ENCODE measurements around the gene CREB5. TPM values are rescaled to one million over a fixed set of nuclear protein-coding genes. Genes with fewer than 3 reads are reported as not detected.

Gene CREB5
- polyA plus RNA-seq, 1 donor from 2014 or later: 3.7 TPM

GRCh38 chr7:28465697-28466096, 53.4 kb downstream of the CREB5 start:
- Histone ChIP-seq H3F3A (ENCODE audit: insufficient read depth, low read length, poor library complexity, severe bottlenecking) (no peaks in the 10 kb centered on the region), H3K4me3 (ENCODE audit: low read length) (no peak overlapping the region), H2AFZ (ENCODE audit: low read depth, low read length) (no peak overlapping the region), H3K27ac (ENCODE audit: low read length) (no peak overlapping the region), H4K20me1 (ENCODE audit: insufficient read depth) (no peaks in the 10 kb centered on the region), H3K9me3 (ENCODE audit: low read length) (no peaks in the 10 kb centered on the region), H3K79me2 (replicated peaks; ENCODE audit: insufficient read depth, low read length) (peaks cover 9% of the 10 kb centered on the region), H3K9me2 (ENCODE audit: insufficient read depth, low read length) (no peaks in the 10 kb centered on the region), H3K27me3 (ENCODE audit: insufficient read depth, low read depth, low read length) (no peaks in the 10 kb centered on the region), H3K9ac (ENCODE audit: low read length) (no peak overlapping the region), H3K36me3 (ENCODE audit: insufficient read depth, low read length) (no peaks in the 10 kb centered on the region), H3K4me2 (ENCODE audit: low read length) (no peak overlapping the region)
- TF ChIP-seq, protein P1, sequence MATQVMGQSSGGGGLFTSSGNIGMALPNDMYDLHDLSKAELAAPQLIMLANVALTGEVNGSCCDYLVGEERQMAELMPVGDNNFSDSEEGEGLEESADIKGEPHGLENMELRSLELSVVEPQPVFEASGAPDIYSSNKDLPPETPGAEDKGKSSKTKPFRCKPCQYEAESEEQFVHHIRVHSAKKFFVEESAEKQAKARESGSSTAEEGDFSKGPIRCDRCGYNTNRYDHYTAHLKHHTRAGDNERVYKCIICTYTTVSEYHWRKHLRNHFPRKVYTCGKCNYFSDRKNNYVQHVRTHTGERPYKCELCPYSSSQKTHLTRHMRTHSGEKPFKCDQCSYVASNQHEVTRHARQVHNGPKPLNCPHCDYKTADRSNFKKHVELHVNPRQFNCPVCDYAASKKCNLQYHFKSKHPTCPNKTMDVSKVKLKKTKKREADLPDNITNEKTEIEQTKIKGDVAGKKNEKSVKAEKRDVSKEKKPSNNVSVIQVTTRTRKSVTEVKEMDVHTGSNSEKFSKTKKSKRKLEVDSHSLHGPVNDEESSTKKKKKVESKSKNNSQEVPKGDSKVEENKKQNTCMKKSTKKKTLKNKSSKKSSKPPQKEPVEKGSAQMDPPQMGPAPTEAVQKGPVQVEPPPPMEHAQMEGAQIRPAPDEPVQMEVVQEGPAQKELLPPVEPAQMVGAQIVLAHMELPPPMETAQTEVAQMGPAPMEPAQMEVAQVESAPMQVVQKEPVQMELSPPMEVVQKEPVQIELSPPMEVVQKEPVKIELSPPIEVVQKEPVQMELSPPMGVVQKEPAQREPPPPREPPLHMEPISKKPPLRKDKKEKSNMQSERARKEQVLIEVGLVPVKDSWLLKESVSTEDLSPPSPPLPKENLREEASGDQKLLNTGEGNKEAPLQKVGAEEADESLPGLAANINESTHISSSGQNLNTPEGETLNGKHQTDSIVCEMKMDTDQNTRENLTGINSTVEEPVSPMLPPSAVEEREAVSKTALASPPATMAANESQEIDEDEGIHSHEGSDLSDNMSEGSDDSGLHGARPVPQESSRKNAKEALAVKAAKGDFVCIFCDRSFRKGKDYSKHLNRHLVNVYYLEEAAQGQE (IDR thresholded peaks at IDR 0.05; ENCODE audit: borderline replicate concordance): no peak
- no peak for TF ChIP-seq CTCF (IDR thresholded peaks at IDR 0.05; ENCODE audit: poor library complexity, severe bottlenecking)
- TF ChIP-seq TAF1 (IDR thresholded peaks at IDR 0.05; ENCODE audit: low read depth): no peak
- no peak for TF ChIP-seq EZH2 (IDR thresholded peaks at IDR 0.05; ENCODE audit: borderline replicate concordance, insufficient read depth, low read length, poor library complexity, severe bottlenecking)
- no peak for TF ChIP-seq MXI1 (conservative IDR thresholded peaks at IDR 0.05; ENCODE audit: poor library complexity, severe bottlenecking)
- TF ChIP-seq RAD21 (conservative IDR thresholded peaks at IDR 0.05): no peak
- no peak for TF ChIP-seq EP300 (conservative IDR thresholded peaks at IDR 0.05; ENCODE audit: poor library complexity, severe bottlenecking)
- no peak for TF ChIP-seq SMC3 (conservative IDR thresholded peaks at IDR 0.05; ENCODE audit: poor library complexity)
- TF ChIP-seq POLR2AphosphoS5 (IDR thresholded peaks at IDR 0.05): no peak

DNA sequence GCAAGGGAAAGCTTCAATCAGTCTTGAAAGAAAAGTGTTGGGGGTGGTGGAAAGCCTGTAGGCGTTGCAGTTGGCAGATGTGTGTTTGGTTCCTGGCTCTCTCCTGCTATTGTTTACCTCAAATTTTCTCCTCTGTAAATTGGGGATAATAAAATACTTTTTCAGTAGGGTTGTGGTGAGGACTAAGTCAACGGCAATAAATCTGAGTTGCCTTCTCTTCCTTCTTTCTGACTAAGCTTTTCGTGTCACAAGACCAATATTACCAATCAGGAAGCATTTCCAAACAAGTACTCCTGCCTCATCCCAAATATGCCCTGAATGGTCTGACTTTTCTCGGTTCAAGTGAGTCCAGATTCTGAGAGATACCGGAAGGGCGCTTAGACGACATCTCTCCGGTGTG, 54.0 kb downstream of the CREB5 start:
- Histone ChIP-seq H4K20me1 (ENCODE audit: insufficient read depth) (no peaks in the 10 kb centered on the region), H3K27ac (ENCODE audit: low read length) (no peak overlapping the region), H3K9me2 (ENCODE audit: insufficient read depth, low read length) (no peaks in the 10 kb centered on the region), H3F3A (ENCODE audit: insufficient read depth, low read length, poor library complexity, severe bottlenecking) (no peaks in the 10 kb centered on the region), H3K9ac (ENCODE audit: low read length) (no peak overlapping the region), H3K4me3 (ENCODE audit: low read length) (no peak overlapping the region), H3K4me2 (ENCODE audit: low read length) (no peak overlapping the region), H3K79me2 (replicated peaks; ENCODE audit: insufficient read depth, low read length) (peaks cover 9% of the 10 kb centered on the region), H3K36me3 (ENCODE audit: insufficient read depth, low read length) (no peaks in the 10 kb centered on the region), H3K9me3 (ENCODE audit: low read length) (no peaks in the 10 kb centered on the region), H2AFZ (ENCODE audit: low read depth, low read length) (no peak overlapping the region), H3K27me3 (ENCODE audit: insufficient read depth, low read depth, low read length) (no peaks in the 10 kb centered on the region)
- no peak for TF ChIP-seq TAF1 (IDR thresholded peaks at IDR 0.05; ENCODE audit: low read depth)
- no peak for TF ChIP-seq CTCF (IDR thresholded peaks at IDR 0.05; ENCODE audit: poor library complexity, severe bottlenecking)
- no peak for TF ChIP-seq SMC3 (conservative IDR thresholded peaks at IDR 0.05; ENCODE audit: poor library complexity)
- TF ChIP-seq MXI1 (conservative IDR thresholded peaks at IDR 0.05; ENCODE audit: poor library complexity, severe bottlenecking): no peak
- no peak for TF ChIP-seq POLR2AphosphoS5 (IDR thresholded peaks at IDR 0.05)
- no peak for TF ChIP-seq EP300 (conservative IDR thresholded peaks at IDR 0.05; ENCODE audit: poor library complexity, severe bottlenecking)
- TF ChIP-seq, protein P1 (IDR thresholded peaks at IDR 0.05; ENCODE audit: borderline replicate concordance): no peak
- TF ChIP-seq EZH2 (IDR thresholded peaks at IDR 0.05; ENCODE audit: borderline replicate concordance, insufficient read depth, low read length, poor library complexity, severe bottlenecking): no peak
